Measurements from ENCODE around the gene LRWD1.
A peak's percentile ranks its signal among the peaks of the same experiment; 100 is the strongest.
"Not testable (repeated sequence)": the region's sequence is repeated elsewhere in the genome, so short reads cannot be mapped to it uniquely, and the experiment has no call there.

LRWD1 gene

DNA sequence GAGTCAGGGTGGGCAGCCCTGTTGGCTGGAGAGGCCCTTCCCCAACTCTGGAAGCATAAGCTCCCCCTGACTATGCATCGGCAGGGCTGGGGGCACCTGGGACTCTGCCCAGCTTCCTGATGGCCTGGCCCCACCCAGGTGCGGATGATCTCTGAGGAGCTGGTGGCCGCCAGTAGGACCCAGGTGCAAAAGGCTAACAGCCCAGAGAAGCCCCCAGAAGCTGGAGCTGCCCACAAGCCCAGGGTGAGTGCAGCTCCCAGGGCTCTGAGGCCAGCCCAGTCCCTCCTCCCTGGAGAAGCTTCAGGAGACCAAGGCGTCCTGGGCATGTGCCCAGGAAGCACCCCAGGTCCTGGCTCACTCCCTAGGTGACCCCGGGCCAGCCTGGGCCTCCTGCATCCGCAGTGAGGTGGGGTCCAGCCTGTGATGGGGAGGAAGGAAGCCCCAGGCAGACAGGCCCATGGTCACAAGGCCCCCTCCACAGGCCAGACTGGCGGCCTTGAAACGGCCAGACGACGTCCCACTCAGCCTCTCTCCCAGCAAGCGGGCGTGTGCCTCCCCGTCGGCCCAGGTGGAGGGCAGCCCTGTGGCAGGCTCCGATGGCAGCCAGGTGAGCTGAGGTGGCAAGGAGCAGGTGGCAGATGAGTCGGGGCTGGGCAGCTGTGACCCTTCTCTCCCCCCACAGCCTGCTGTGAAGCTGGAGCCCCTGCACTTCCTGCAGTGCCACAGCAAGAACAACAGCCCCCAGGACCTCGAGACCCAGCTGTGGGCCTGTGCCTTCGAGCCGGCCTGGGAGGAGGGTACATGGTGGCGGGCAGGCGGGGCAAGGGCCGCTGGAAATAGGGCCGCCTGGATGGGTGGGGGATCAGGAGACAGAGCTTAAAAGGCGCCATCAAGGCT is 3.0 kb downstream of the LRWD1 start:
- no peak for DNase-seq

GRCh38 chr7:102468478-102469350 is 3.9 kb downstream of the LRWD1 start:
- peak in 2 of 51 donors; percentile 22 to 24 for DNase-seq

DNA sequence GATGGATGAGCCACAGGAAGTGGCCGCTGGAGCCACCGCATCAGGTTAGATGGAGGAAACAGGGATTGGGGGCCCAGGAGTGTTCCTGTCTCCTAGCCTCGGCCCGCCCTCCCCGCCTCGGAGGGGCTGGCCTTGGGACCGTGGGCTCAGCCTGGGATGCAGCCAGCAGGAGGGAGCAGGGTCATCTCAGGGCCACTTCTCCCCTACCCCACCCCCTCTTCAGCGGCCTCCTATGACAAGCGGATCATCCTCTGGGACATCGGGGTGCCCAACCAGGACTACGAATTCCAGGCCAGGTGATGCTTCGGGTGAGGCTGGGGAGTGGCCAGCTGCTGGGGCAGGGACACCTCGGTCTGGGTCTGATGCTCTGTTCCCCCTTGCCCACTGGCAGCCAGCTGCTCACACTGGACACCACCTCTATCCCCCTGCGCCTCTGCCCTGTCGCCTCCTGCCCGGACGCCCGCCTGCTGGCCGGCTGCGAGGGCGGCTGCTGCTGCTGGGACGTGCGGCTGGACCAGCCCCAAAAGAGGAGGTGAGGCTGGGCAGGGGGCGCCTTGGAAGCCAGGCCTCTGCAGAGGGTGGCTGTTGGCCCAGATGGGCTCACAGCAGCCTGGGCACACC is 4.7 kb downstream of the LRWD1 start:
- no peak for DNase-seq

DNA sequence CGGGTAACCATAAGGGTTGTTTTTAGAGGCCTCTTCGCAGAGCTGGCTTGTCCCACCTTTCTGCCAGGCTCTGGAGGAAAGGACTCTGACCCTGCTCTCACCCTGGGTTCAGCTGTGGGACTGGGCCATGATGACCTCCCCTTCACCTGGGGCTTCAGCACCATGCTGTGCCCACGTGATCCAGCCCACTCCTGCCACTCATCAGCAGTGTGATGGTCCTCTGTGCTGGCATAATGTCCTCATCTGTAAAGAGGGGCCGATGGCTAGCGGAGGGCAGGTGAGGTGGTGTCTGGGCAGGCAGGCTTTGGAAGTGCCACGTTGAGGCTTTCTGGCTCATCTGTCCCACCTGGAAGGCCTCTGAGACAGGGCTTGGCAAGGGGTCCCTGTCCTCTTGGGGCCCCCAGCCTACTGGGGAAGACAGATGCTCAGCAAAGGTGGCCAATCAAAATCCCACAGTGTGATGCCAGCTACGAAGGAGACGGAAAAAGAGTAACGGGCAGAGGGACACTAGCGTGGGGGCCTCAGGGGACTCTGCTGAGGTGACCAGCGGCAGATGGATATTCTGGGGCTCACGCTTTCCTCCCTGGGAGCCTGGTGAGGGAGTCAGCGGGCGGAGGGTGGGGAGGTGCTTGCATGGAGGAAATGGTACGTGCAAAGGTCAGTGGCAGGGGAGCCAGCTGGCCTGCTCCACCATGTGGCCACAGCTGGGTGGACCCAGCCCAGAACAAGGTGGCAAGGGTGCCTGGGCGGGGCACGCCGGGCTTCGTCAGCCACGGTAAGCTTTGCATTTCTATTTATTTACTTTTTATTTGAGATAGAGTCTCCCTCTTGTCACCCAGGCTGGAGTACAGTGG is 5.4 kb downstream of the LRWD1 start:
- no peak for DNase-seq

GRCh38 chr7:102471791-102472125 is 7.0 kb downstream of the LRWD1 start:
- DNase-seq = no peak

DNA sequence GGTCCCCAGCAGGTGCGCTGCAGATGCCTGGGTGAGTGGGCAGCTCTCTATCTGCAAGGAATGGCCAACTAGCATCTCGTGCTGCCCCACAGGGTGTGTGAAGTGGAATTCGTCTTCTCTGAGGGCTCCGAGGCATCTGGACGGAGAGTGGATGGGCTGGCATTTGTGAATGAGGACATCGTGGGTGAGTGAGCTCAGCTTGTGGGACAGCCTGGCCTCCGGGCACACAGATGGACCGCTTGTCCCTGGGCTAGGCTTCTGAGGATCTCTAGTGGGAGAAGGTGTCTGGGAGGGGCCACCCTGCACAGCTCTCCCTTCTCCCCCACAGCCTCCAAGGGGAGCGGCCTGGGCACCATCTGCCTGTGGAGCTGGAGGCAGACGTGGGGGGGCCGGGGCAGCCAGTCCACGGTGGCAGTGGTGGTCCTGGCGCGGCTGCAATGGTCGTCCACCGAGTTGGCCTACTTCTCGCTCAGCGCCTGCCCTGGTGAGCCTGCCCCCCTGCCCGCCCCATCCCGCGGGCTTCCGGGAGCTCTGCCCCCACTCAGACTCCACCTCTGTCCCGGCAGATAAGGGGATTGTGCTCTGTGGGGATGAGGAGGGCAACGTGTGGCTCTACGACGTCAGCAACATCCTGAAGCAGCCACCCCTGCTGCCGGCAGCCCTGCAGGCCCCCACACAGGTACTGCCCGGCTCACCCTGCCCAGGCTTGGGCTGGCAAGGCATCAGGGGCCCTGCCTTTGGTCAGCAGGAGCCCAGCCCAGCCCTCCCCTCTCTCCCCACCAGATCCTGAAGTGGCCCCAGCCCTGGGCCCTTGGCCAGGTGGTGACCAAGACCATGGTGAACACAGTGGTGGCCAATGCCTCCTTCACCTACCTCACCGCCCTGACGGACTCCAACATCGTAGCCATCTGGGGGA is 7.6 kb downstream of the LRWD1 start:
- no peak for DNase-seq

DNA sequence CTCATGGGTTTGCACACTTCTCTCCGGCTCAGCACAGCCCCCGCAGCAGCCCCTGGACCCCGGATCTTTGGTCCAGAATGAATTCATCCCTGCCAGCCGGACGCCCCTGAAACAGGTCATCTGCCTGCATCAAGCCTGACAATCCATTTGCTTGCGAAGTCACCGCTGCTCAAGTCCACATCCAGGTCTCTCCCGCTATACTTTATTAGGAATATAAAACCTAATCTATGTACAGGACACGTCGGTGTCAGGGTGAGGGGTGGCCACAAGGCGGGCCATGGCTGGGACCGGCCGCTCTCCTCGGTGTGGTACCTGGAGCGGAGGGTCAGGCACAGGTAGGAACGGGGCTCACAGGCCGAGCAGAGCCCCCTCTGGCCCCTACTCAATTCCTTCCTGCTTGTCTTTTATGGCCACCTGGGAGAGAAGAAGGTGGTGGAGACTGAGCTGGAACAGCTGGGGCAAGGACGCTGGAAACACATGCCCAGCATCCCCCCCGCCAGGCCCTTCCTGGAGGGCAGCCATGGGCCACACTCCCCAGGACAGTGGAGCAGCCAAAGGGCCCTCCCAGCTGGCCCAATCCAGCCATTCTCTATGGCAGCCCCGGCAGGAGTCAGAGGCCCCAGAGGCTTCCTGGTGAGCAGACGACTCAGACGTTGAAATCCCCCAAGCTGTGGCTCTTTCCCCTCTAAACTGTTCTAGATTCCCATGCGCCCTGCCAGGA is 8.6 kb downstream of the LRWD1 start:
- DNase-seq = peak in 24 of 51 donors; percentile 4 to 62 (median 28)

DNA sequence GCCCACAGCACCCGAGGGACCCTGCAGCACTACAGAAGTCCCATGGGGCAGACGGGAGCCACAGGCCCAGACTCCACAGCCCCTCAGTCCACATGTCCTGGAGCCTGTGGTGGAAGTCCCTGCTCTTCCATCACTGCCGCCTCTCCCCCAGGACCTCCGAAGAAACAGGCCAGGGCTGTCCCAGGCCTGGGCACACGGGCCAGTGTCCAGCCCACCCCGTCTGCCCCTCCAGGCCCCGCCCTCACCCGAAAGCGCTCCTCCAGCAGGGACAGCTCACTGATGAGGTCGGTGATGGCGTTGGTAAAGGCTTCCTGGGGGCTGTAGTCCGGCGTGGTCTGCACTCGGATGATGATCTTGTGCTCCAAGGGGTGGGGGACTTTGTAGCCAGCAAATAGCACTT is 9.3 kb downstream of the LRWD1 start:
- DNase-seq = not testable (repeated sequence)

GRCh38 chr7:102474736-102475435 is 10.1 kb downstream of the LRWD1 start:
- not testable (repeated sequence) for DNase-seq

GRCh38 chr7:102478314-102479208 is 13.8 kb downstream of the LRWD1 start, which contains the start of gene POLR2J:
Gene POLR2J (minus strand): TSS chr7:102478922. CDS start chr7:102478860, 62 bp downstream.
- DNase-seq = not testable (repeated sequence)

DNA sequence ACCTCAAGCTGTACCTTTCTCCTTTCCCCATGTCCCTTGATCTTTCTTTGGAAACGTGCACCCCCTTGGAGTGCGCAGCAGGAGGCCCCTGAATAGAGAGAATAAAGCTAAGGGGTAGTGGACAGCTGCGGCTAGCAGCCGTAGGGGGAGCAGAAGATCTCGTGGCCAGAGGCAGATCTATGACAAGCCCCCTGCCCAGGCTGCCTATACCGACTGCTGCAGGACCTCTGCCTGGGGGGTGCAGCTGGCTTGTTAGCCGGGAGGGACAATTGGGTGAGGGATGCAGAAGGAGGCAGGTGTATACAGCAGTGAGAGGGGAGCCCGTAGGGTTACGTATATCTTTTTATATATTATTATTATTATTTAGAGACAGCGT is 14.4 kb downstream of the LRWD1 start:
- DNase-seq = not testable (repeated sequence)

DNA sequence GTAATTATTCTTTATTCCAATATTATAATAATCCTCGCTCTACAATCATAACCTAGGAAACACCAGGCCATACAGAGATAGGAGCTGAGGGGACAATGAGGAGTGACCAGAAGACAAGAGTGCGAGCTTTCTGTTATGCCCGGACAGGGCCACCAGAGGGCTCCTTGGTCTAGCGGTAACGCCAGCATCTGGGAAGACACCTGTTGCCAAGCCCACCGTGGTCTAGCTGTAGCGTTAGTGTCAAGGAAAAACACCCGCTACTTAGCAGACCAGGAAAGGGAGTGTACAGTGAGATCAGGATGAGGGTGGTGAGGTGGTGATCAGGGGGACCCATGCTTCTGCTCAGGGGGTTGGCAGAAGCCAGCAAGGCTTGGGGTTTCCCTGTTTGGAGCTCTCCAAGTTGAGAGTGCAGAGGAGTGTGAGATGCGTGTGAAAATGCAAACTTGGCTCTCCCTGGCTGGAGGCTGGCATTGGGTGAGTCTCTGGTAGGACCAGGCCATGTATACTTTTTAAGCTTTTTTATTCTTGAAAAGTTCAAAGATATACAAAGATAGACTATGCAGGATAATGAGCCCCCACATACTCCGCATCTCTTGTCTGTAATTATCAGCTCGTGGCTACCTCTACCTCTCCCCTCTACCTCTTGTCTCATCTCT is 15.3 kb downstream of the LRWD1 start:
- not testable (repeated sequence) for DNase-seq

DNA sequence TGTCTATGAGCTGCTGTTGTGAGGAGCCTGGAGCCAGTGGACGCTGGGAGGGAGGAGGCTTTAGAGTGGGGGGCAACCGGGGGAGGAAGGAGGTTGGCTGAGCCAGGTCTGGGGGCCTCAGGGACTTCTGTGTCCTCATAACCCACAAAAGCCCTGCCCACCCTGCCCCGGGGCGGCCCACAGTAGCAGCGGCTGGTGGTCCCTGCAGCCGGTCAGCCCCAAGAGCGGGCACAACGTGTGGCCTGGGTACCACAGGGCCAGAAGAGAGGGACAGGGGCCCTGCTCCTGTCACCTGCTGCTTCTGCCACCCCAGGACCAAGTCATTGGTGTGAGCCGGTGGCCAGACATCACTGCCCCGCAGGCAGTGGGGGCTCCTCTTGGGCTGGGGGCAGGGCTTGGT is 17.2 kb downstream of the LRWD1 start:
- DNase-seq = not testable (repeated sequence)

DNA sequence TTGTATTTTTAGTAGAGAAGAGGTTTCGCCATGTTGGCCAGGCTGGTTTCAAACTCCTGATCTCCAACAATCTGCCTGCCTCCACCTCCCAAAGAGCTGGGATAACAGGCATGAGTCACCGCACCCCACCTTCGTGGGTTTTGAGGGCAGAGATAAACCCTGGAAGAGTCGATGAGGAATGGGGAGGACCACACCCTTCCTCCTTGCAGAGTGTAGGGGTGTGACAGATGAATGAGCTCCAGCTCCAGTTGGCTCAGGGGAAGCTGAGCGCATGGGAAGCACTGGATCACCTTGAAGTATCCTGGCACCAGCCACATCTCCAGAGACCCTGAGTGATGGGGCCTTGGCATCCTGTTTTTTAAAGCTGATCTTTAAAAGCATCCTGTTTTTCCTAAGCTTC is 19.5 kb downstream of the LRWD1 start:
- DNase-seq = not testable (repeated sequence)

GRCh38 chr7:102490529-102491075 is 25.8 kb downstream of the LRWD1 start:
- not testable (repeated sequence) for DNase-seq

DNA sequence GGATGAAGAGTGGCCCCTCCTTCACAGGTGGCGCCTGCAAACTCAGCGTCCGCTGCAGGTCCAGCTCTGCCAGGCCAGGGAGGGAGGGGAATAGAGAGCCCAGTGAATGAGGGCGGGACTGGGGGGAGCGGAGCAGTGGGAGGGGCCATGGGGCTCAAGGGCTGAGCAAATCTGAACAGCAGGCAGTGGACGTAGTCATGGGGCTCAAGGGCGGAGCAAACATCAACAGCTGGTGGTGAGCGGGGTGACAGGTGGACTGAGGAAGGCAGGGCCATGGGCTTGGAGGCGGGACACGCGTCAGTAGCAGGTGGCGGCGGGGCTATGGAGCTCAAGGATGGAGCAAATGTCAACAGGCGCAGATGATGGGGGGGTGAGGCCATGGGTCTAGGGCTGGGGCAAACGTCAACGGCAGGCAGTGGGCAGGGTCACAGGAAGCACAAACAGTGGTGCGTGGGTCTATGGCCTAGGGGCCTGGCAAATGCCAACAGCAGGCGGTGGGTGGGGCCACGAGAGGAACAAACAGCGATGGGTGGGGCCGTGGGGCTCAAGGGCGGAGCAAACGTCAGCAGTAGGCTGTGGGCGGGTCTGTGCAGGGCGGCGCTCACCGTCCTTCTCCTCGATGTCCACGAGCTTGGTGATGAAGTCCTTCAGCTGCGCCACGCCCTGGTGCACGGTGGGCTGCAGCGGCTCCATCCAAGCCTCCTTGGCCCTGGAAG is 28.6 kb downstream of the LRWD1 start:
- not testable (repeated sequence) for DNase-seq

All from hypothalamus (tissue), 51 donors.